ENCODE measurements around the gene BRIP1.

BRIP1 gene

DNA sequence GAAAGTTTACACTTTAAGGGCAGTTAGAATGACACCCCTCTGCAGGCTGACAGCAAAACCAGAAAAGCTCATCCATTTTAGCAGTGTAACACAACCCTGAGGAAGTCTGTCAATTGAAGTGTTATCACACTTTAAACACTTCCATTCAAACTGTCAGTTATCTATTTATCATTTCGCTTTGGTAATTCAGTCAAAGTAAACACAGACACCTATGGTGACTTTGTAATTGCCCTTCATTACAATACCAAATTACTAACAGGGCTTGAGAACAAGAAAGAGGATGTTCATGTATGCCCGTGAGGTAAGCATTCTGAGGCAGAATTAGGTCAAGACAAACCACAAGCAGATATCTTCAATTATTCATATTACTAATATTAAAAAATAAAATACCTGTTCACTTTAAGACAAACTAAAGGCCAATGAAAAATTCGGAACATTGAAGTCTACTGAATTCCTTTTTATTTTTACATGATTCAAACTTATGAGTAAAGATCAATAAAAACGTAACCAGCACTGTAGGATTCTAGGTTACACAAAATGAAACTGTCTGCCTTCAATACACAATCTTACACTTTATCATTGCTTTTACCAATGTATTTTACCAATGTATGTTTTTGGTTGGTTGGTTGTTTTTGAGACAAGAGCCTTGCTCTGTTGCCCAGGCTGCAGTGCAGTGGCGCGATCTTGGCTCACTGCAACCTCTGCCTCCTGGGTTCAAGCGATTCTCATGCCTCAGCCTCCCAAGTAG, 57.1 kb downstream of the BRIP1 start:
- no peak overlapping the region for H3K27ac ChIP-seq
- no peak overlapping the region for H3K4me2 ChIP-seq
- no peaks in the 10 kb centered on the region for H3K27me3 ChIP-seq
- no peak overlapping the region for H3K4me3 ChIP-seq
- H3K4me1 ChIP-seq, result no peaks in the 10 kb centered on the region
- no peaks in the 10 kb centered on the region for H4K20me1 ChIP-seq
- H3K9ac ChIP-seq, result no peak overlapping the region
- TF ChIP-seq Cebpa-rat (IDR thresholded peaks at IDR 0.05), result no peak
- H3K9me3 ChIP-seq, result no peaks in the 10 kb centered on the region
- peaks cover 20% of the 10 kb centered on the region for H3K36me3 ChIP-seq

DNA sequence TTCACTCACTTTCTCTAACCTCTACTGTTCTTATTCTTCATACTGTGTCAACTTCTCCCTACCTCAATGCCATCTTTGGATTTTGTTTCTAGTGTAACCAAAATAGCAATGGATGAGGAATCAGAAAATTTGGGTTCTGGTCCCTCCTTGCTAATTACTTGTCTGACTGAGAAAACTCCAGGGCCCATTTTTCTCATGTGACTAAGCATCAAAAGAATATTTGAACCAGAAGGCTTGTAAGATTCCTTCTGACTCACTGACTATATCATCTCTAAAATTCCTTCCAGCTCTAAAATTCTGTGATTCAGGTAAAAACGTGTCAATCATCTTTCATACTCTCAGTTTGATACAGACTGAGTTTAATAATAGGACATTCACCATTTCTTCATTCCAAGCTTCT, 57.9 kb downstream of the BRIP1 start:
- no peak overlapping the region for H3K4me2 ChIP-seq
- H3K27me3 ChIP-seq, result no peaks in the 10 kb centered on the region
- no peaks in the 10 kb centered on the region for H4K20me1 ChIP-seq
- H3K4me3 ChIP-seq, result no peak overlapping the region
- peaks cover 20% of the 10 kb centered on the region for H3K36me3 ChIP-seq
- no peak overlapping the region for H3K27ac ChIP-seq
- no peak for TF ChIP-seq Cebpa-rat (IDR thresholded peaks at IDR 0.05)
- H3K9me3 ChIP-seq, result no peaks in the 10 kb centered on the region
- H3K9ac ChIP-seq, result no peak overlapping the region
- no peaks in the 10 kb centered on the region for H3K4me1 ChIP-seq

DNA sequence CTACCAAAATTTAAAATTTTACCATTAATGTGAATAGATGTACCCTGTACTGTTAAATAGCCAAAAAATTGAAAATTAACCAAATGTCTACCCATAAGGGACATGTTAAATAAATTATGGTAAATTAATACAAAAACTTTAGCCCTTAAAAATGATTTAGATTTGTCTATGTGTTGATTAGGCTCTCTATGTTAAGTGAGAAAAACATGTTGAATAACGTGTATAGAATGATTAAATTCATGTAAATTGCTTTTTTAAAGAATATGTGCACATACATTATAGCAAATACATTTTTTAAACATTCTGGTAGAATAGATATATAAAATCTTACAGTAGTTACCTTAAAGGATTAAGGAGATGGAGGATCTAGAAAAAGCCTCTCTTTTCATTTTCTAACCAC, 59.5 kb downstream of the BRIP1 start:
- Histone ChIP-seq H3K4me2 (no peak overlapping the region), H3K4me3 (no peak overlapping the region), H3K9me3 (no peaks in the 10 kb centered on the region), H4K20me1 (no peaks in the 10 kb centered on the region), H3K4me1 (no peaks in the 10 kb centered on the region), H3K27ac (no peak overlapping the region), H3K27me3 (no peaks in the 10 kb centered on the region), H3K36me3 (peaks cover 27% of the 10 kb centered on the region), H3K9ac (no peak overlapping the region)
- TF ChIP-seq Cebpa-rat (IDR thresholded peaks at IDR 0.05), result no peak

DNA sequence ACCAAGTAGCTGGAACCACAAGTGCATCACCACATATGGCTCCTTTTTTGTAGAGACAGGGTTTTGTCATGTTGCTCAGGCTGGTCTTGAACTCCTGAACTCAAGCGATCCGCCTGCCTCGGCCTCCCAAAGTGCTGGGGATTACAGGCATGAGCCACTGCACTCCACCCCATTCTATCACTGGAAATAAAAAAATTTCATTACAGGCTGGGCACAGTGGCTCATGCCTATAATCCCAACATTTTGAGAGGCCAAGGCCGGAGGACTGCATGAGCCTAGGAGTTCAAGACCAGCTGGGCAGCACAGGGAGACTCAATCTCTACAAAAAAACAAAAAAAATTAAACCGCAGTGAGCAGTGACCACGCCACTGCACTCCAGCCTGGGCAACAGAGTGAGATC, 60.1 kb downstream of the BRIP1 start:
- H3K36me3 ChIP-seq, result peaks cover 24% of the 10 kb centered on the region
- H3K9ac ChIP-seq, result no peak overlapping the region
- no peaks in the 10 kb centered on the region for H4K20me1 ChIP-seq
- H3K27me3 ChIP-seq, result no peaks in the 10 kb centered on the region
- no peak overlapping the region for H3K4me2 ChIP-seq
- H3K4me1 ChIP-seq, result no peaks in the 10 kb centered on the region
- H3K4me3 ChIP-seq, result no peak overlapping the region
- TF ChIP-seq Cebpa-rat (IDR thresholded peaks at IDR 0.05), result no peak
- H3K9me3 ChIP-seq, result no peaks in the 10 kb centered on the region
- H3K27ac ChIP-seq, result no peak overlapping the region

DNA sequence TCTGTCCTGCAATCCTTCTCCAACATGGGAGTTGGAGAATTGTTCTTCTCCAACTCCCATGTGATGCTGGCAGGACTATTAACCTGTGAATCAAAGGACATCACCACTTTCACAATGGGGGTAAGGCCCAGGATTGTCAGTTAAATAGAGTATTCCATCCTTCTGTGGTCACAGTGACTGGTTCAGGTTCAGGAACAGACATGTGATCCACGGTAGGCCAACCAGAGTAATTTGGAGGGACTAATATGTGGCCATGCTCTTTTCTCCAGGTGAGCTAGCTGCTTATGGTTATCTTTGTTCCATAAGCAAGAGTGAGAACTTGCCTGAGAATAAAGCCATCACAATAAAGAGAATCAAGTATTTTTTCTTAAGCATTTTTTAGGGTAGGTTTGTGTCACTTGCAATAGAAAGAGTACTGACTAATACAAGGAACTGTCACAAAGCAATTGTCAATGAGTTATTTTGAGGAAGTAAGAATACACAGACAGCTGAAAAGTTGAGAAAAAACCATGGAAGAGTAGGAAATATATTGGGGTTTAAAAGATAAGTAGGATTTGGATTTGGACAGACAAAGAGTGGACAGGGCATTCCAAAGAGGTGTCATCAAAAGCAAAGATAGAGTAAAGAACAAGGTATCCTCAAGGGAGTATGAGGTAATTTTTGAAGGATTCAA, 63.4 kb downstream of the BRIP1 start:
- no peak overlapping the region for H3K4me3 ChIP-seq
- H3K27me3 ChIP-seq, result no peaks in the 10 kb centered on the region
- no peaks in the 10 kb centered on the region for H4K20me1 ChIP-seq
- no peak for TF ChIP-seq Cebpa-rat (IDR thresholded peaks at IDR 0.05)
- H3K9ac ChIP-seq, result no peak overlapping the region
- H3K27ac ChIP-seq, result no peak overlapping the region
- H3K36me3 ChIP-seq, result peaks cover 50% of the 10 kb centered on the region
- no peaks in the 10 kb centered on the region for H3K9me3 ChIP-seq
- no peak overlapping the region for H3K4me2 ChIP-seq
- H3K4me1 ChIP-seq, result no peaks in the 10 kb centered on the region

DNA sequence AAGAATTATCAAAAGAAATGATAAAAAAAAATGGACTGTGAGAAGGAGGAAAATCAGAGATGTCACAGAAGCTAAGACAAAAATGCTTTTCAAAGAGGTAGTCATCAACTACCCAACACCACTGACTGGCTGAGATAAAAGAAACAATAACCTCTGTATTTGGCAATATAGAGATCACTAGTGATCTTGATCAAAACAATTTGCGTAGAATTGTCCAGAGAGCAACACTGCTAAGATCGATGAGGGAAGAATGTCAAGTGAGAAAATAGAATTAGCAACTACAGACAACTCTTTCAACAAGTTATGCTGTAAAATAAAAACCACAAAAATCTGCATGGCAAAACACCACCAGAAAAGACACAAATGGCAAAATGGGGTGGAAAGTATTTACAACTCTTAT, 66.0 kb downstream of the BRIP1 start:
- Histone ChIP-seq H3K4me1 (no peaks in the 10 kb centered on the region), H3K9me3 (no peaks in the 10 kb centered on the region), H3K4me3 (no peak overlapping the region), H3K27me3 (no peaks in the 10 kb centered on the region), H3K27ac (no peak overlapping the region), H3K36me3 (peaks cover 54% of the 10 kb centered on the region), H4K20me1 (no peaks in the 10 kb centered on the region), H3K4me2 (no peak overlapping the region), H3K9ac (no peak overlapping the region)
- TF ChIP-seq Cebpa-rat (IDR thresholded peaks at IDR 0.05), result no peak

DNA sequence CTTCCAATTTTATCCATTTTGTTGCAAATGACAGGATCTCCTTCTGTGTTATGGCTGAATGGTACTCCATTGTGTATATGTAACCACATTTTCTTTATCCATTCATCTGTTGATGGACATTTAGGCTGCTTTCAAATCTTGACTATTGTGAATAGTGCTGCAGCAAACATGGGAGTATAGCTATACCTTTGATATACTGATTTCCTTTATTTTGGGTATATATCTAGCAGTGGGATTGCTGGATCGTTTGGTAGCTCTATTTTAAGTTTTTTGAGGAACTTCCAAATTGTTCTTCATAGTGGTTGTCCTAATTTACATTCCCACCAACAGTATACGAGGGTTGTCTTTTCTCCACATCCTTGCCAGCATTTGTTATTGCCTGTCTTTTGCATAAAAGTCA, 67.8 kb downstream of the BRIP1 start:
- Histone ChIP-seq H3K27ac (no peak overlapping the region), H3K9ac (no peak overlapping the region), H3K4me1 (no peaks in the 10 kb centered on the region), H3K27me3 (no peaks in the 10 kb centered on the region), H3K4me2 (no peak overlapping the region), H4K20me1 (no peaks in the 10 kb centered on the region), H3K36me3 (peaks cover 59% of the 10 kb centered on the region), H3K4me3 (no peak overlapping the region), H3K9me3 (0 out of 2 replicates have a peak, but pooled peaks cover 3% of the 10 kb centered on the region)
- TF ChIP-seq Cebpa-rat (IDR thresholded peaks at IDR 0.05), result no peak

DNA sequence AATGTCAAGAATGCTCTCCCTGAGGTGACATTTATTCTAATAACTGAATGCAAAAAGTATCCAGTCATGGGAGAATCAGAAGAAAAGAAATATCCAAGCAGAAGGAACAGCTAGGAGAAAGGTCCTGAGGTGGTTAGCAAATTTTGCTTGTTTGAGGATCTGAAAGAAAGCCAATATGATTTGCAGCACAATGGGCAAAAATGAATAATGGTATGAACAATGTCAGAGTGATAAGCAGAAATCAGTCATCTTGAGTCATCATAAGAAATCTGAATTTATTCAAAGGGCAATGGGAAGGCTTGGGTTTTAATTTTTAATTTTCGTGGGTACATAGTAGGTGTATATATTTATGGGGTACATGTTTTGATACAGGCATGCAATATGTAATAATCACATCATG, 68.5 kb downstream of the BRIP1 start:
- H3K36me3 ChIP-seq, result peaks cover 56% of the 10 kb centered on the region

DNA sequence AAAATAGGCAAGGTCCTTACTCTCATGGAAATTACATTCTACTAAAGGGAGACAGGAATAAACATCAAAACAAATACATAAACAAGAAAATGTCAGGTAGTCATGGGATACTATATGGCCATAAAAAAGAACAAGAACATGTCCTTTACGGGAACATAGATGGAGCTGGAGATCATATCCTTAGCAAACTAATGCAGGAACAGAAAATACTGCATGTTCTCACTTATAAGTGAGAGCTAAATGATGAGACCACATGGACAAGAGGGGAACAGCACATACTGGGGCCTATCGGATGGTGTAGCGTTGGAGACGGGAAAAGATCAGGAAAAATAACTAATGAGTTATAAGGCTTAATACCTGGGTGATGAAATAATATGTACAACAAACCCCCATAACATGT, 69.1 kb downstream of the BRIP1 start:
- no peak overlapping the region for H3K9ac ChIP-seq

More for the DNA sequence above, 68.5 kb downstream of the BRIP1 start:
- Histone ChIP-seq H3K27ac (no peak overlapping the region), H3K27me3 (no peaks in the 10 kb centered on the region), H4K20me1 (no peaks in the 10 kb centered on the region), H3K4me2 (no peak overlapping the region), H3K4me1 (no peaks in the 10 kb centered on the region), H3K4me3 (no peak overlapping the region), H3K9me3 (0 out of 2 replicates have a peak, but pooled peaks cover 4% of the 10 kb centered on the region), H3K9ac (no peak overlapping the region)
- TF ChIP-seq Cebpa-rat (IDR thresholded peaks at IDR 0.05), result no peak

DNA sequence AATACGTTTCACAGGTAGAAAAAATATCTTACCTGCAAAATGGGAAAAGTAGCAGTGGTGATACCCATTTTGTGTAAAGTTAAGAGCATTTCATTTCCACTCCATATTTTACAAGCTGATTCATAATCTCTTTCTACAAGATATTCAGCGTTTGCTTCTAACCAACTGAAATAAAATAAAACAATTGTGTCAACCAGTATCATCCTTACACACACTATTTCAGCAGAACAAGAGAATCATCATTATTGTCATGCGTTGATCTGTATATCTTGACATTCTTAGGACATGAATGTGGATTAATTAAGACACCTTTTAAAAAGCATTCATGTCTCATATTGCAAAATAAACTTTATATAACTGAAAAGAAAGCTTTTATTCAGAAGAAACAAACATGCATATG, 69.8 kb downstream of the BRIP1 start:
- Histone ChIP-seq H3K4me1 (no peaks in the 10 kb centered on the region), H3K27ac (no peak overlapping the region), H4K20me1 (no peaks in the 10 kb centered on the region), H3K9ac (no peak overlapping the region), H3K36me3 (peaks cover 59% of the 10 kb centered on the region), H3K4me3 (no peak overlapping the region), H3K9me3 (0 out of 2 replicates have a peak, but pooled peaks cover 4% of the 10 kb centered on the region), H3K27me3 (no peaks in the 10 kb centered on the region), H3K4me2 (no peak overlapping the region)
- no peak for TF ChIP-seq Cebpa-rat (IDR thresholded peaks at IDR 0.05)

More for the DNA sequence above, 69.1 kb downstream of the BRIP1 start:
- no peak for TF ChIP-seq Cebpa-rat (IDR thresholded peaks at IDR 0.05)
- H4K20me1 ChIP-seq, result no peaks in the 10 kb centered on the region
- no peaks in the 10 kb centered on the region for H3K27me3 ChIP-seq
- no peak overlapping the region for H3K4me2 ChIP-seq
- peaks cover 54% of the 10 kb centered on the region for H3K36me3 ChIP-seq
- no peak overlapping the region for H3K4me3 ChIP-seq
- H3K27ac ChIP-seq, result no peak overlapping the region
- H3K9me3 ChIP-seq, result 0 out of 2 replicates have a peak, but pooled peaks cover 4% of the 10 kb centered on the region
- H3K4me1 ChIP-seq, result no peaks in the 10 kb centered on the region

Data from BLaER1 (cell line).